Astrocyte of the spinal cord (primary cell): ENCODE results near the gene KCNK7.

ENCODE experiments used
- DNase-seq: peaks from one replicate; pipeline ENCODE4 v3.0.0; 2011; ENCODE audit warnings: low read depth, low spot score
- H3K4me3 ChIP-seq: 2 replicates; pipeline ENCODE4 v1.5.1; 2011; ENCODE audit warnings: low read depth, mild to moderate bottlenecking, low read length, moderate library complexity
- in situ Hi-C: cut with HindIII; loops from 2 replicates; pipeline ENCODE4 v1.10.0; 2017; ENCODE audit warnings: low sequenced_read_pairs
- TF ChIP-seq, protein P1 (sequence below): IDR thresholded peaks from 2 replicates; pipeline ENCODE4 v1.5.1; 2012; ENCODE audit warnings: low read depth, mild to moderate bottlenecking, low read length, inconsistent platforms

Gene KCNK7

DNA sequence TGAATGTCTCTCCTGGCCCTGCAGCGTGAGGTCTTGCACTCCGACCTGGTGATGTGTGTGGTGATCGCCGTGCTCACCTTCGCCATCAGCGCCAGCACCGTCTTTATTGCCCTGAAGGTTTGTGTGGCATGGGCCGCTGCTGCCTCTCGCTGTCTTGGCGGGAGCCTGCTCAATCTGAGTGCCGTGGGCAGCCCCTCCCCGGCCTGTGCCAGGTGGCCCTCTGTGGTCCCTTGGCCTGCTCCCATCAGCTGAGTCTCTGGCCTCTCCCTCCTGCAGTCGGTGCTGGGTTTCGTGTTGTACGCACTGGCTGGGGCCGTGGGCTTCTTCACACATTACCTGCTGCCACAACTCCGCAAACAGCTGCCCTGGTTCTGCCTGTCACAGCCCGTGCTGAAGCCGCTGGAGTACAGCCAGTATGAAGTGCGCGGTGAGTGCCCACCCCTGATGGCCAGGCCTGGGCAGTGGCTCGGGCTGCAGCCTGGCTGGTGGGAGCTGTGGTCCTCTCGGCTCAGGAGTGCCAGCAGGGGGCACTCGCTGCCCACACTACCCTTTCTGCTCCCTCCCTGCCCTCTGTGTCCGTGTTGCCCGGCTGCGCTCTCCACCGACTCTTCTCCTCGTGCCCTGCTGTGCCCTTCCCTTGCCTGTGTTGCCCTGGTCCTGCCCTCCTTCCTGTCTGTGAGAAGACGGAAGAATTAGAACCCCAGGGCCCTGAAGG lies 30.2 kb upstream of the KCNK7 start:
- in situ Hi-C loops = no loop called here
- no peak for DNase-seq
- TF ChIP-seq, protein P1, sequence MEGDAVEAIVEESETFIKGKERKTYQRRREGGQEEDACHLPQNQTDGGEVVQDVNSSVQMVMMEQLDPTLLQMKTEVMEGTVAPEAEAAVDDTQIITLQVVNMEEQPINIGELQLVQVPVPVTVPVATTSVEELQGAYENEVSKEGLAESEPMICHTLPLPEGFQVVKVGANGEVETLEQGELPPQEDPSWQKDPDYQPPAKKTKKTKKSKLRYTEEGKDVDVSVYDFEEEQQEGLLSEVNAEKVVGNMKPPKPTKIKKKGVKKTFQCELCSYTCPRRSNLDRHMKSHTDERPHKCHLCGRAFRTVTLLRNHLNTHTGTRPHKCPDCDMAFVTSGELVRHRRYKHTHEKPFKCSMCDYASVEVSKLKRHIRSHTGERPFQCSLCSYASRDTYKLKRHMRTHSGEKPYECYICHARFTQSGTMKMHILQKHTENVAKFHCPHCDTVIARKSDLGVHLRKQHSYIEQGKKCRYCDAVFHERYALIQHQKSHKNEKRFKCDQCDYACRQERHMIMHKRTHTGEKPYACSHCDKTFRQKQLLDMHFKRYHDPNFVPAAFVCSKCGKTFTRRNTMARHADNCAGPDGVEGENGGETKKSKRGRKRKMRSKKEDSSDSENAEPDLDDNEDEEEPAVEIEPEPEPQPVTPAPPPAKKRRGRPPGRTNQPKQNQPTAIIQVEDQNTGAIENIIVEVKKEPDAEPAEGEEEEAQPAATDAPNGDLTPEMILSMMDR = peak; percentile 62
- H3K4me3 ChIP-seq = no peak overlapping the region

DNA sequence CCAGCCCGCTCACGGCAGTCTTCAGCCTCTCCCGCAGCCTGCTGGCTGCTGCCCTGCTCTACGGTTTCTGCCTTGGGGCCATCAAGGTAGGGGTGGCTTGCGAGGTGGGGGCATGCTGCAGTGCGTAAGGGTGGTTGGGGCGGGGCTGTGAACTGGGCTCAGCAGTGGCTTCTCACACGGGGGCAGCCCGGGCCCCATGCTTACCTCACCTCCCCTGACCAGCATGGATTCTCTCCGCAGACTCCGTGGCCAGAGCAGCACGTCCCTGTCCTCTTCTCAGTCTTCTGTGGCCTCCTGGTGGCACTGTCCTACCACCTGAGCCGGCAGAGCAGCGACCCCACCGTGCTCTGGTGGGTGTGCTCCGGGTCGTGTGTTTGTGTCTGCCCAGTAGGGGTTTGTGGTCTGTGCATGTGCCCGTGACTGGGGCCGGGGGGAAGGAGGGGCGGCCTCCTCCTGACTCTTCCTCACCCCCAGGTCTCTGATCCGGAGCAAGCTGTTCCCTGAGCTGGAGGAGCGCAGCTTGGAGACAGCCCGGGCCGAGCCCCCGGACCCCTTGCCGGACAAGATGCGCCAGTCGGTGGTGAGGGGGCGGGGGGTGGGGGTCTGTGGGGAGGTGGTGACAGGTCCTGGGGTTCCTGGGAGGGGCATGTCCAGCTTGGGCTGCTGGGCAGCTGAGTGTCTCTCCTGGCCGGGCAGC lies 29.5 kb upstream of the KCNK7 start:
- no peak for DNase-seq
- H3K4me3 ChIP-seq = no peak overlapping the region
- TF ChIP-seq, protein P1 = no peak
- in situ Hi-C loops = no loop called here

DNA sequence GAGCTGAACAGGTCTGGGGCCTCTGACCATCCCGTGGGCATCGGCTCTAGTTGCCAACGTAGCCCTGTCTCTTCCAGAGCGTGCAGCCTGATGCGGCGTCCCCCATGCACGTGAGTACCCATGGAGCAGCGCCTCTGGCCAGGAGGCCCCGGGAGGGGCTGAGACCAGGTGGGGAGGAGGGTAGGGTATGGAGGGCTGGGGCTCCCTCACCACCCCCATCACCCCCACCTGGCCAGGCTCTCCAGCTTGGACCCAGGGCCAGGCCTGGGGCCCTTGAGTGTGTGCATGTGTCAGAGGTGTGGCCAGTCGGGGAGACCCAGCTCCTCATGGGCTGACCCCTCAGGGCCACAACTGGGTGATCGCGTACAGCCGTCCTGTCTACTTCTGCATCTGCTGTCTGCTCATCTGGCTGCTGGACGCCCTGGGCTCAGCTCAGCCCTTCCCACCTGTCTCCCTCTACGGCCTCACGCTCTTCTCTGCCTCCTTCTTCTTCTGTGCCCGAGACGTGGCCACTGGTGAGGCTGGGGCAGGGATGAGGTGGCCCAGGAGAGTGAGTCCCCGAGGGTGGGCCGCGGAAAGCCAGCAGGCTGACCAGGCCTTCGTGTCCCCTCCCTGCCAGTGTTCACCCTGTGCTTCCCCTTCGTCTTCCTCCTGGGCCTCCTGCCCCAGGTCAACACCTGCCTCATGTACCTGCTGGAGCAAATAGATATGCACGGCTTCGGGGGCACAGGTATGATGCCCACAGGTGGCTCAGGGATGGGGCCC lies 28.4 kb upstream of the KCNK7 start:
- in situ Hi-C loops = no loop called here
- TF ChIP-seq, protein P1 = no peak
- no peak for DNase-seq
- no peak overlapping the region for H3K4me3 ChIP-seq

DNA sequence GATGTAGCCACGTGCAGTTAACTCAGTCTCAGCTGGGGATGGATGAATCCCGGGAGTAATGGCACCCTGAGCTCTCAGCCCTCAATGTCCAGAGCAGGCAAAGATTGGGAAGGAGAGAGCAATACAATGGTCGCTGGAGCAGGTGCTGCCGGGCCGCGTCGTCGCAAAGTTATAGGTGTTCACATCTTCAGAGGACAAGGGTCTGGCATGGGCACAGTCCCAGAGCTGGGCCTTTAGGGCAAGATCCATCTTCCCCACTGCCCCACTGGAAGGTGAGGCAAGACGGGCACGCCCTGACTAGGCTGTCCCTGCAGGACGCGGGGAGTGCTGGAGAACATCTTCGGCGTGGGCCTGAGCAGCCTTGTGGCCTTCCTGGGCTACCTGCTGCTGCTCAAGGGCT lies 27.6 kb upstream of the KCNK7 start:
- TF ChIP-seq, protein P1 = no peak
- H3K4me3 ChIP-seq = no peak overlapping the region
- no peak for DNase-seq
- in situ Hi-C loops = no loop called here

DNA sequence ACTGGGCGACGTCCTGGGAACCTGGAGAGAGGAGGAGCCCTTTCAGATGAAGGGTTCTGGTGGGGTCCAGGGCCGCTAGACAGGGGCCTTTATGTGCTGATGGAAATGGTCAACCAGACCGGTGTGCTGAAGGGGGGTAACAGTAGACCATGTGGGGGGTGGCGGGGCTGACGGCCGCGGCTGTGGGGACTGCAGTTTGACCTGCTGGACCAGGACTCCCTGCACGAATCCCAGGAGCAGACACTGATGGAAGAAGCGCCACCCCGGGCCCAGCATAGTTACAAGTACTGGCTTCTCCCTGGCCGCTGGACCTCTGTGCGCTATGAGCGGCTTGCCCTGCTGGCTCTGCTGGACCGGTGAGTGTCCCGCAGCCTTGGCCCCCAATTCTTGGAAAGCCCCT lies 26.4 kb upstream of the KCNK7 start:
- no peak for DNase-seq
- TF ChIP-seq, protein P1 = no peak
- H3K4me3 ChIP-seq = no peak overlapping the region
- in situ Hi-C loops = no loop called here

DNA sequence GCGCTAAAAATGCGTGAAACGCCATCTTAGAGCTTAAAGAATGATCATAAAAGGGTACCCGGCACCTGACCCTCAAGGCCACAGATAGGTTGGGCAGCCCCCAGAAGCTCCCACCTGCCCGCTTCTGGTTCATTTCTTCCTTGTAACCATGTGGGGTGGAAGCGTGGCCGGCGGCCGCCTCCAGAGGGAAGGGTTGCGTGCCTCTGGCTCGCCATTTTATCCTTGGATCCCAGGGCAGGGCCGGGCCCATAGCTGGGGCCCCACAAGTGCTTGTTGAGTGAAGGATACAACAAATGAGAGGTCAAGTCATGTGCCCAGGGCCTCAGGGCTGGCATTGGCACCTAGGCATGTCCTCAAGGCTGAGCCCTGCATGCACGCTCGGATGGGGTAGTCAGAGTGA lies 25.9 kb upstream of the KCNK7 start:
- DNase-seq = no peak
- H3K4me3 ChIP-seq = no peak overlapping the region
- TF ChIP-seq, protein P1 = no peak
- in situ Hi-C loops = no loop called here
